AML-193 (cell line): ENCODE data around the gene CDKL5.

Experiments used
- DNase-seq, 2 experiments: peaks; one replicate each; lab custom pipeline; 2025; lab: John Stamatoyannopoulos, UW

The CDKL5 gene

DNA sequence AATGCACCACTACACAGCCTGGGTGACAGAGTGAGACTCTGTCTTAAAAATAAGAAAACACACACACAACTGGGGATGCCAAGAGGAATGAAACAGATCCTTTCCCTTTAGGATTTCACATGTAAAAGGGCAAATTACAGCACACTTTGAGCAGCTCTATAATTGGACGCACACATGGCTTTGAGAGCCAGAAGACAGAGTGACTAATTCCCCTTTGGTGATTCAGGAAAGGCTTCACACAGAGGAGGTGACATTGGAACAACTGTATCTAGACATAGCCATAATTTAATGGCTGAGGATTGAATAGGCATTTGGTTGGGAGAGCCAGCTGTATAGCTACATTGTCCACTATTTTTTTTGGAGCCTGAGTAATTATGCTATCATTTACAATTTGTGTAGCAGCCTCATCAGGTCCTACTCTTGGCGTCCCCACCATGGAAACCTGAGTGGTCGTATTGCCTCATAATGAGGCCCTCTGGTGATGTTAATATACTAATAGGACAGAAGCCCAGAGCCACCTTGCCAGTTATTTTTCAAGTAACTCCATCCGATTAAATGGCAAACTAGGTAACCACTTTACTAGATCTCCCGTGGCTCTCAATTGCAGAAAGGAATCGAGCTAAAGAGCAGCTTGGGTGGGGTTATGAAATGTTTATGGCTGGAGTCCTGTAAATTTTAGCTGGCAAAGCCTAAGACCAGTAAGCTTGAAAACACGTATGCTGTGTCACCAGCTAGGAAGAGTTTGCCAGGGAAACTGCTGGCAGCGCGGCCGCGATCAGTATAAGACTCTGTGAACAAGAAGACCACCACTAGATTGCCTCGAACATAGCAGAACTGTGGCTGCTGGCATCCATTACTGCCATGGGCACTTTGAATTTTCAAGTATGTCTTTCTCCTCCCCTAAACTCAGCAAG lies 273.6 kb downstream of the CDKL5 start:
- no peak for DNase-seq

DNA sequence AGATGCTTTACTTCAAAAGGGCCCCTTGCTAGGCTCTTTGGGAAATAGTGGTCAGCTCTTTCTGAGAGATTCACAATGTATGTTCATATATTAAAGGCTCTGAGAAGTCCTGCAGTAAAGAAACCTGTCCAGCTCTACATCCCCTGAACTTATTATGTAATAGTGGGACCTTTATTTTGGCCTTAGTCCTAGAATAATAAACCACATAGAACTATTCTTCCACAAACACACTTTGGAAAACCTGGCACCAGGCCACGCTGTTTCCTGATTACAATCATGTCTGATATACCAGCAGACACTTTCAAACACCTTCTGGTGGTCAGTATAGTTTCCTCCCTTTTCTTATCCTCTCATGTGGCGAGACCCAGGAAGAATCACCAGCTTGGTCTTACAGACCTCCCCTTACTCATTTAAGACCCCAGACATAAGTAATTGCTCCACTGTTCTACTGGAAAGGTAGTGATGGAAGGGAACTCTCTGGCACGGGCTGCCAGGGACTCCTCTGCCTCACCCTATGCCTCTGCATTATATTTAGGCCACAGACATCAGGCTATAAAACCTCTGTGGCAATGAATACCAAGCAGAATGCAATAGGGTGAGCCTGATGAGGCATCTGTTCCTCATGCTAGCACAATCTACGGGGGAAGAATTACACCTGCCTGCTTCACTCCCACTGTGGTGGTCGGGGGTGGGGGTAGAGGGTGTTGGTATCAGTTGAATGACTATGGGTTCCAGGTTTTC lies 276.4 kb downstream of the CDKL5 start:
- DNase-seq, result no peak

DNA sequence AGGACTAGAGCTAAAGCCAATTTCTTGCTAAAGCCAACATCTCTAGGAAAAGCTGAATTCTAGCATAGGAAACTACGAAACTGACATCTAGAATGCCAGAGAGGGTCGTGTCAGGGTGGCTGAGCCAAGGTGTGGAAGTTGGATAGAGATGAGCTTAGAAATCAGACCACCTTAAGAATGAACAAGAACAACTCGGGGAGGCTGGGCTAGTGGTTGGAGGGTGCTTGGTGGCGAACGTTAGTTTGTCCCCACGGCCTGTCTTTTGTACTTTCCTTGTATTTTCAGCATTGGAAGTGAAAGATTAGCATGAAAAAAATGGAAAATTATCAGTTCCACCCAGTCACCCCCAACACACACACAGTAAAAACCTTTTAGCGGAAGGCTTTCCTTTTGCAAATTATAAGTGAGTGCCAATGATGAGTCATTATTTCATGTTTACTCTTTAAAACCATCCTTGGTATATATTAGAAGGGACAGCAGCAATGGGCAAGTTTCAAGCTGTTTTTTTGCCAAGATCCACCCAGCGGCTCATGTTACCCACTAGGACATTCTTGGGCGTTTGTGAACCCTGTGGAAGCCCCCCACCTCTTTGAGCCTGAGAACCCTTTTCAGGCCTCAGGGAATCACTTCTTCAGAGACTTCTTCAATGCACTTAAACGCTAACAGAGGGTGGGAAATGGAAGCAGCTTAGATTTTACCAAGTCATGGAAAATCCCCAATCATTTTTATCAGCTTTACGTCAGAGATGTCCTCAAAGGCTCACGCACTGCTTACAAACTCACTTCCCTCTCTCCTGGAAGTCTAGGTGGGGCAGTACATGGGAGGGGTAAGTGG lies 277.2 kb downstream of the CDKL5 start:
- DNase-seq, result no peak
